Stomach (tissue), 9 donors: ENCODE measurements around the gene CGGBP1. TPM values are rescaled to one million over a fixed set of nuclear protein-coding genes. Genes with fewer than 3 reads are reported as not detected.

Source experiments
- DNase-seq, 2 donors: peaks; one replicate each; pipeline versions ENCODE4 v3.0.0 to v3.0.0-alpha.2; 2013 to 2019
- H3K27ac ChIP-seq, 5 donors: fragments of 200-600 bp in 4 of 5; sonication (generic) in 4 of 5; one replicate each; pipeline ENCODE4 v1.5.1; 2013 to 2019; ENCODE audit warnings: mild to moderate bottlenecking in 1 of 5, moderate library complexity in 1 of 5
- H3K27me3 ChIP-seq, 3 donors: fragments of 200-600 bp; sonication (generic); one replicate each; pipeline ENCODE4 v1.5.1; 2017 to 2019; ENCODE audit warnings: mixed run types in 1 of 3
- H3K36me3 ChIP-seq, 4 donors: fragments of 200-600 bp; sonication (generic); 1 replicate in 3 of 4; 2 replicates in 1 of 4; pipeline ENCODE4 v1.5.1; 2016 to 2019
- H3K4me1 ChIP-seq, 4 donors: fragments of 200-600 bp; sonication (generic); one replicate each; pipeline ENCODE4 v1.5.1; 2016 to 2019
- H3K4me3 ChIP-seq, 4 donors: fragments of 200-600 bp; sonication (generic) in 3 of 4; one replicate each; pipeline ENCODE4 v1.5.1; 2016 to 2019; ENCODE audit warnings: mild to moderate bottlenecking in 1 of 4
- H3K9me3 ChIP-seq, 4 donors: fragments of 200-600 bp; sonication (generic); one replicate each; pipeline ENCODE4 v1.5.1; 2016 to 2019
- CTCF ChIP-seq, 7 experiments: fragments of 450-650 bp in 4 of 7; fragments of 200-600 bp in 3 of 7; sonication (generic) in 3 of 7; IDR thresholded peaks; one replicate each; pipeline ENCODE4 v1.5.1; 2016 to 2019; ENCODE audit warnings: antibody characterized with exemption in 7 of 7, control low read depth in 2 of 7, mild to moderate bottlenecking in 1 of 7
- EP300 ChIP-seq: sonication (generic); formaldehyde crosslinking; IDR thresholded peaks from one replicate; pipeline ENCODE4 v1.6.1; 2017; ENCODE audit warnings: antibody characterized with exemption
- POLR2A ChIP-seq, 4 donors: fragments of 450-650 bp; IDR thresholded peaks; one replicate each; pipeline ENCODE4 v1.6.1; 2016; ENCODE audit warnings: antibody characterized with exemption in 4 of 4, control low read depth in 2 of 4, mild to moderate bottlenecking in 1 of 4, moderate library complexity in 1 of 4
- POLR2AphosphoS5 ChIP-seq, 3 donors: sonication (generic); formaldehyde crosslinking; IDR thresholded peaks; one replicate each; pipeline ENCODE4 v1.6.1; 2016; ENCODE audit warnings: antibody characterized with exemption in 3 of 3
- WGBS, 5 donors: extraction: QIAGEN DNeasy Blood & Tissue Kit in 3 of 5; methylation state at CpG; one replicate each; pipeline versions ENCODE4 v1.1.5 to v1.1.7; 2013 to 2018; 5-methylcytosine and 5-hydroxymethylcytosine counted together
- intact Hi-C: fragments of 100-400 bp; cut with DNase I; formaldehyde crosslinking; loops from one replicate; pipeline ENCODE4 v1.15.1; 2023; ENCODE audit warnings: low total_unique reads
- polyA plus RNA-seq, 3 donors: library from polyadenylated mRNA; stranded (reverse); fragments of 200-250 nt; gene quantifications; one replicate each; pipeline ENCODE4 v1.2.3, GENCODE V29; 2013
- total RNA-seq, 5 donors: library from RNA; depleted of rRNA; stranded (reverse); fragments of >200 nt; gene quantifications; one replicate each; pipeline versions ENCODE4 v1.1.0 to v1.2.3, GENCODE V29; 2014 to 2016
- donor health status: healthy with polysubstance abuse.
- donor health status: Bipolar disorder and iron deficiency.
- donor health status: healthy.

CGGBP1 gene
- total and polyA plus RNA-seq, 8 donors, result 27.4 to 146 (median 33.8) TPM

- no peaks in the 10 kb centered on the region for H3K27me3 ChIP-seq
- no peak for DNase-seq
- peaks cover 0 to 3% (median 0%) of the 10 kb centered on the region in 4 donors for H3K9me3 ChIP-seq
- peaks cover 0 to 20% (median 9%) of the 10 kb centered on the region in 4 donors for H3K4me1 ChIP-seq
- no peak for TF ChIP-seq POLR2AphosphoS5 (IDR thresholded peaks at IDR 0.05)
- TF ChIP-seq EP300, result no peak
- no peak for TF ChIP-seq POLR2A (IDR thresholded peaks at IDR 0.05)
- TF ChIP-seq CTCF (IDR thresholded peaks at IDR 0.05), result no peak
- intact Hi-C loops, result no loop called here
- 59 to 82% (median 77%) methylated on average over 5 of the region's 5 CpGs for WGBS, 5 donors
- no peak overlapping the region for H3K27ac ChIP-seq
- no peaks in the 10 kb centered on the region for H3K36me3 ChIP-seq
- no peak overlapping the region for H3K4me3 ChIP-seq
Measured at GRCh38 chr3:88036221-88036620, 22.6 kb downstream of the CGGBP1 start.

GRCh38 chr3:88034491-88035275 lies 24.1 kb downstream of the CGGBP1 start:
- WGBS, 5 donors, result 82 to 86% (median 83%) methylated on average over 8 of the region's 8 CpGs
- no peak overlapping the region for H3K4me3 ChIP-seq
- intact Hi-C loops, result no loop called here
- H3K4me1 ChIP-seq, result peaks cover 0 to 32% (median 14%) of the 10 kb centered on the region in 4 donors
- no peak for DNase-seq
- peaks cover 0 to under 1% (median 0%) of the 10 kb centered on the region in 4 donors for H3K9me3 ChIP-seq
- H3K36me3 ChIP-seq, result no peaks in the 10 kb centered on the region
- H3K27me3 ChIP-seq, result no peaks in the 10 kb centered on the region
- no peak overlapping the region for H3K27ac ChIP-seq
- TF ChIP-seq POLR2AphosphoS5 (IDR thresholded peaks at IDR 0.05) (no peak), CTCF (IDR thresholded peaks at IDR 0.05) (no peak), POLR2A (IDR thresholded peaks at IDR 0.05) (no peak), EP300 (no peak)

GRCh38 chr3:88033808-88034207 lies 25.0 kb downstream of the CGGBP1 start:
- peaks cover 0 to 32% (median 14%) of the 10 kb centered on the region in 4 donors for H3K4me1 ChIP-seq
- no peaks in the 10 kb centered on the region for H3K36me3 ChIP-seq
- DNase-seq, result no peak
- TF ChIP-seq EP300 (no peak), POLR2AphosphoS5 (IDR thresholded peaks at IDR 0.05) (no peak), CTCF (IDR thresholded peaks at IDR 0.05) (no peak), POLR2A (IDR thresholded peaks at IDR 0.05) (no peak)
- no peaks in the 10 kb centered on the region for H3K27me3 ChIP-seq
- intact Hi-C loops, result no loop called here
- 26 to 46% (median 39%) methylated on average over 2 of the region's 2 CpGs for WGBS, 5 donors
- H3K27ac ChIP-seq, result no peak overlapping the region
- H3K4me3 ChIP-seq, result no peak overlapping the region
- H3K9me3 ChIP-seq, result no peaks in the 10 kb centered on the region

GRCh38 chr3:88033079-88033478 lies 25.7 kb downstream of the CGGBP1 start:
- Histone ChIP-seq H3K9me3 (peaks cover 0 to 6% (median 0%) of the 10 kb centered on the region in 4 donors), H3K4me3 (no peak overlapping the region), H3K4me1 (peaks cover 0 to 32% (median 14%) of the 10 kb centered on the region in 4 donors), H3K27me3 (no peaks in the 10 kb centered on the region), H3K27ac (no peak overlapping the region), H3K36me3 (no peaks in the 10 kb centered on the region)
- TF ChIP-seq EP300 (no peak), POLR2A (IDR thresholded peaks at IDR 0.05) (no peak), POLR2AphosphoS5 (IDR thresholded peaks at IDR 0.05) (no peak), CTCF (IDR thresholded peaks at IDR 0.05) (no peak)
- intact Hi-C loops, result no loop called here
- WGBS, 5 donors, result 81 to 100% (median 87%) methylated on average over 2 of the region's 2 CpGs
- no peak for DNase-seq
